Caco-2 (cell line): Measurements from ENCODE around the gene LYST. TPM values are rescaled to one million over a fixed set of nuclear protein-coding genes. Genes with fewer than 3 reads are reported as not detected.

Experiments used
- BruUV-seq: library from RNA; stranded (reverse); fragments of 400-500 nt; replicated peaks from 2 replicates; lab custom pipeline; 2021; lab: Mats Ljungman, UMichigan
- CTCF ChIA-PET: fragments of 300-600 bp; sonication (Branson Sonifier 250); formaldehyde crosslinking; loops from one replicate; lab custom pipeline; 2022; ENCODE audit warnings: antibody characterized with exemption; lab: Charles Lee
- POLR2A ChIA-PET: fragments of 300-600 bp; sonication (Branson Sonifier 250); formaldehyde crosslinking; loops from one replicate; lab custom pipeline; 2022; ENCODE audit warnings: antibody characterized with exemption; lab: Charles Lee
- DNase-seq, 2 experiments: peaks; one replicate each; pipeline versions ENCODE4 v3.0.0 to v3.0.0-alpha.2; 2020 to 2022
- H3K27me3 ChIP-seq: replicated peaks from 2 replicates; pipeline ENCODE4 v1.6.0; 2011; ENCODE audit warnings: low read length; ENCODE audit not compliant: control insufficient read depth, insufficient read depth
- H3K36me3 ChIP-seq: 2 replicates; pipeline ENCODE4 v1.5.1; 2011; ENCODE audit warnings: low read length; ENCODE audit not compliant: control insufficient read depth, insufficient read depth
- H3K4me1 ChIP-seq: fragments of 250-450 bp; sonication (Bioruptor Pico); 2 replicates; pipeline ENCODE4 v1.5.1; 2020; ENCODE audit warnings: mild to moderate bottlenecking
- H3K4me3 ChIP-seq: 2 replicates; pipeline ENCODE4 v1.5.1; 2011; ENCODE audit warnings: low read depth, mild to moderate bottlenecking, control low read depth, low read length
- H3K9me3 ChIP-seq: fragments of 250-450 bp; sonication (Bioruptor Pico); 2 replicates; pipeline ENCODE4 v1.5.1; 2020; ENCODE audit warnings: mild to moderate bottlenecking, moderate library complexity
- H3K27ac Mint-ChIP-seq: one replicate; pipeline ENCODE4 v1.8.0; 2022; ENCODE audit warnings: mixed read lengths; ENCODE audit not compliant: unreplicated experiment
- H3K27me3 Mint-ChIP-seq: one replicate; pipeline ENCODE4 v1.8.0; 2022; ENCODE audit warnings: mixed read lengths; ENCODE audit not compliant: insufficient read depth, unreplicated experiment
- H3K36me3 Mint-ChIP-seq: one replicate; pipeline ENCODE4 v1.8.0; 2022; ENCODE audit warnings: mild to moderate bottlenecking, mixed read lengths; ENCODE audit not compliant: insufficient read depth, unreplicated experiment
- H3K4me1 Mint-ChIP-seq: one replicate; pipeline ENCODE4 v1.8.0; 2022; ENCODE audit warnings: low read depth, mixed read lengths; ENCODE audit not compliant: unreplicated experiment
- H3K4me3 Mint-ChIP-seq: one replicate; pipeline ENCODE4 v1.8.0; 2022; ENCODE audit warnings: mild to moderate bottlenecking, moderate library complexity, mixed read lengths; ENCODE audit not compliant: unreplicated experiment
- H3K9me3 Mint-ChIP-seq: one replicate; pipeline ENCODE4 v1.8.0; 2022; ENCODE audit warnings: mixed read lengths; ENCODE audit not compliant: unreplicated experiment
- CTCF ChIP-seq, 2 experiments: fragments of 200-600 bp in 1 of 2; IDR thresholded peaks; 1 replicate in 1 of 2; 2 replicates in 1 of 2; pipeline versions ENCODE4 v1.5.1 to v1.8.0; 2011 to 2022; ENCODE audit warnings: antibody characterized with exemption in 1 of 2, control low read depth in 1 of 2, inconsistent platforms in 1 of 2, low read depth in 1 of 2, low read length in 1 of 2, mild to moderate bottlenecking in 1 of 2, moderate library complexity in 1 of 2; ENCODE audit not compliant: insufficient read depth in 1 of 2, severe bottlenecking in 1 of 2, unreplicated experiment in 1 of 2
- intact Hi-C: fragments of 100-400 bp; cut with micrococcal nuclease; formaldehyde crosslinking; loops from one replicate; pipeline ENCODE4 v1.10.0; 2022; ENCODE audit not compliant: unreplicated experiment
- total RNA-seq: library from RNA; stranded (reverse); gene quantifications from 2 replicates; pipeline ENCODE4 v1.2.3, GENCODE V29; 2022

The LYST gene
- total RNA-seq, 1 experiment from 2014 or later: 5.6 TPM

GRCh38 chr1:235748747-235749146 is 118.0 kb downstream of the LYST start:
- POLR2A ChIA-PET: no interaction called here
- Mint-ChIP-seq H3K27me3 (no peaks in the 10 kb centered on the region), H3K4me1 (peaks cover 12% of the 10 kb centered on the region), H3K36me3 (no peaks in the 10 kb centered on the region), H3K4me3 (no peak overlapping the region), H3K27ac (no peak overlapping the region), H3K9me3 (no peaks in the 10 kb centered on the region)
- no peaks in the 10 kb centered on the region for H3K4me1 ChIP-seq
- no peaks in the 10 kb centered on the region for H3K27me3 ChIP-seq
- intact Hi-C loops: no loop called here
- TF ChIP-seq CTCF (IDR thresholded peaks at IDR 0.05; ENCODE audit: insufficient read depth in 1 of 2, low read depth in 1 of 2, low read length in 1 of 2, severe bottlenecking in 1 of 2, unreplicated experiment in 1 of 2): no peak
- no TSS peak for BruUV-seq
- H3K4me3 ChIP-seq: no peak overlapping the region
- CTCF ChIA-PET: no interaction called here
- no peak for DNase-seq
- H3K36me3 ChIP-seq: no peaks in the 10 kb centered on the region
- H3K9me3 ChIP-seq: no peaks in the 10 kb centered on the region

DNA sequence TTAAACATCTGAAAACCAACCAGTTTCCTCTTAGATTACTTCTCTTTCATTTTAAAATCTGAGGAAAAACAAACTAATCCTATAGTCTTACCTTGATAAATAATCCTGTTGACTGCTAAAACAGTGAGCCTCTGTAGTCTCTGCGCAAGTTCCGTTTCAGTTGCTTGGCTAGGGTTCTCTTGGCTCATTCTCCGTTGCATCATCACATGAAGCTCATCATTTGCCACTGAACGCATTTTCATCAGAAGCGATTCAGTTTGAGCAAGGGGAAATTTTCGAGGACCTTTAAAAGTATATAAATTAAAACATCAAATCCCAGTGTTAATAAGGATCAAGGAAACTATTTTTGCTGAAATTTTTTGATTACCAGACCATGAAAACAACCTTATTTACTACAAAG is 120.5 kb downstream of the LYST start:
- no peak for TF ChIP-seq CTCF (IDR thresholded peaks at IDR 0.05; ENCODE audit: insufficient read depth in 1 of 2, low read depth in 1 of 2, low read length in 1 of 2, severe bottlenecking in 1 of 2, unreplicated experiment in 1 of 2)
- no peak overlapping the region for H3K4me3 ChIP-seq
- ChIA-PET CTCF (interaction anchor here (0.6 kb wide), 1 partner anchor 242 kb away, joined by 3 read pairs; the partner anchor contains the start of gene B3GALNT2), POLR2A (no interaction called here)
- Mint-ChIP-seq H3K27ac (no peak overlapping the region), H3K27me3 (no peaks in the 10 kb centered on the region), H3K4me3 (no peak overlapping the region), H3K9me3 (no peaks in the 10 kb centered on the region), H3K4me1 (peaks cover 18% of the 10 kb centered on the region), H3K36me3 (no peaks in the 10 kb centered on the region)
- BruUV-seq: no TSS peak
- no peaks in the 10 kb centered on the region for H3K27me3 ChIP-seq
- no peaks in the 10 kb centered on the region for H3K9me3 ChIP-seq
- DNase-seq: no peak
- no peaks in the 10 kb centered on the region for H3K36me3 ChIP-seq
- H3K4me1 ChIP-seq: 0 out of 2 replicates have a peak, but pooled peaks cover 3% of the 10 kb centered on the region
- intact Hi-C loops: no loop called here

DNA sequence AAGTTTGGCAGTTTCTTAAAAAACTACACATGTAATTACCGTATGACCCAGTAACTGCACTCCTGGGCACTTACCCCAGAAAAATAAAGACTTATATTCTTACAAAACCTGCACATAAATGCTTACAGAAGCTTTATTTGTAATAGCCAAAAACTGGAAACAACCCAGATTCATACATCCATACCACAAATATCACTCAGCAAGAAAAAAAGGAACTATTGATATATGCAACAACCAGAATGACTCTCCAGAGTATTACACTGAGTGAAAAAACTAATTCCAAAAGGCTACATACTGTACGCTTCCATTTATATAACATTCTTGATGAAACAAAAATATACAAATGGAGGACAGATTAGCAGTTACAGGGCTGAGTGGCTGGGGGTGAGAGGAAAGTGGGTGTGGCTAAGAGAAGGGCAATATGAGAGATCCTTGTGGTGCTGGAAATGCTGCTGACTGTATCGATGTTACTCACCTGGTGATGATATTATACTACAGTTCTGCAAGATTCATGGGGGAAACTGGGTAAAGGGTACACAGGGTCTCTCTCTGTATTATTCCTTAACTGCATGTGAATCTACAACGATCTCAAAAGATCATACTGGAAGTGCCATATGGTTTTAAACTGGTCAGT is 121.1 kb downstream of the LYST start:
- ChIA-PET POLR2A (no interaction called here), CTCF (interaction anchor here (0.6 kb wide), 1 partner anchor 241 kb away, joined by 3 read pairs; the partner anchor contains the start of gene B3GALNT2)
- H3K4me1 Mint-ChIP-seq: peaks cover 20% of the 10 kb centered on the region
- no peaks in the 10 kb centered on the region for H3K9me3 Mint-ChIP-seq
- H3K4me1 ChIP-seq: 0 out of 2 replicates have a peak, but pooled peaks cover 3% of the 10 kb centered on the region
- H3K27ac Mint-ChIP-seq: no peak overlapping the region
- no peaks in the 10 kb centered on the region for H3K27me3 ChIP-seq
- no peak for TF ChIP-seq CTCF (IDR thresholded peaks at IDR 0.05; ENCODE audit: insufficient read depth in 1 of 2, low read depth in 1 of 2, low read length in 1 of 2, severe bottlenecking in 1 of 2, unreplicated experiment in 1 of 2)
- H3K4me3 Mint-ChIP-seq: no peak overlapping the region
- no TSS peak for BruUV-seq
- no peaks in the 10 kb centered on the region for H3K36me3 Mint-ChIP-seq
- no peaks in the 10 kb centered on the region for H3K36me3 ChIP-seq
- no peak overlapping the region for H3K4me3 ChIP-seq
- no peak for DNase-seq
- no peaks in the 10 kb centered on the region for H3K9me3 ChIP-seq
- intact Hi-C loops: no loop called here
- H3K27me3 Mint-ChIP-seq: no peaks in the 10 kb centered on the region
